Activated T-cell treated with anti-CD3 and anti-CD28 coated beads, Interleukin-2, amount 50 U/mL, for 48 hours (primary cell): Measurements from ENCODE around the gene DUSP21.
"Not testable (repeated sequence)": the region's sequence is repeated elsewhere in the genome, so short reads cannot be mapped to it uniquely, and the experiment has no call there.

Experiments used
- DNase-seq, 2 experiments: peaks; one replicate each; pipeline ENCODE4 v3.0.0-alpha.2; 2020

DUSP21 gene

DNA sequence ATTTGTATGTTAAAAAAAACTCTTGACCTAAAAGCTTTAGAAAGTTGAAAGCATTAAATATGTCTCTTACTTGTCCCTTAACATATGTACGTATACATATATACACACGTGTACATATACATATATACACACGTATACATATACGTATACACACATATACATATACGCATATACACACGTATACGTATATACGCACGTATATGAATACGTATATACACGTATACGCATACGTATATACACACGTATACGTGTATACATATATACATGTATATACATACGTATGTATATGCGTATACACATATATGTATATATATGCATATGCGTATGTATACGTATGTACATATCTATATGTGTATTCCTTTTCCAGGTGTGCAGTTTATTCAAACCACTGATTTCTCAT, 32.9 kb downstream of the DUSP21 start:
- no peak for DNase-seq

DNA sequence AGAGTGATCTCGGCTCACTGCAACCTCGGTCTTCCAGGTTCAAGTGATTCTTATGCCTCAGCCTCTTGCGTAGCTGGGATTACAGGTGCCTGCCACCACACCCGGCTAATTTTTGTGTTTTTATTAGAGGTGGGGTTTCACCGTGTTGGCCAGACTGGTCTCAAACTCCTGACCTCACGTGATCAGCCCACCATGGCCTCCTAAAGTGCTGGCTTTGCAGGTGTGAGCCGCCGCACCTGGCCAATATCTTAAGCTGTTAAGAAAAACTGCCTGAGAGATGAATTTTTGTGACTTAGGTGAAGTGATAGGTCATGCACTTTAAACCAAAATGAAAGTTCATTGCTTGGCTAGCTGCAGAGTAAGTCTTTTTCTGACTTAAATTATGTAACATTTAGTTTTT, 35.0 kb downstream of the DUSP21 start:
- no peak for DNase-seq

DNA sequence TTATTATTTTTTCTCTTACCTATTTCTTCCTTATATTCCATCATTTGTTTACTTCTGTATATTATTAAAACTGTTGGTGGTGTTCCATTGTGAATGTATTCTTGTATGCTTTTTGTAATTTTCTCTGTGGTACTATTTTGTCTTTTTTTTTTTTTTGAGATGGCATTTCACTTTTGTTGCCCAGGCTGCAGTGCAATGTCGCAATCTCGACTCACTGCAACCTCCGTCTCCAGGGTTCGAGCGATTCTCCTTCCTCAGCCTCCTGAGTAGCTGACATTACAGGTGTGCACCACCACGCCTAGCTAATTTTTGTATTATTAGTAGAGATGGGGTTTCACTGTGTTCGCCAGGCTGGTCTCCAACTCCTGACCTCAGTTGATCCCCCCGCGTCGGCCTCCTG, 37.7 kb downstream of the DUSP21 start:
- no peak for DNase-seq

DNA sequence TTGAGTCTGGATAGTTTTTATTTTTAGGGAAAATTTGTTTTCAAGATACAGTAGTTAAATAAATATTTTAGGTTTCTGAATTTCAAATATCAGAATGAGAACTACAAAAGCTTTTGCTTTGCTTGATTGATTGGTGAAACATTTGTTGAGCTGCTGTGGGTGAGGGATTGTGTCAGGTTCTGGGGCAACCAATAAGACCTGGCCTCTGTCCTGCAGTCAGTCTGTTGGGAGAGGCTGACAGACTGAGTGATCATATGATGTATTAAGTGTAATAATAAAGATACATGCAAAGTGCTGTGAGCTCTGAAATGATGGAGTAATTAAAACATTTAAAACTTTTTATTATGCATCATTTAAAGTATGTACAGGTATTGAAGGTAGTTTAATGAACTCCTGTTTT, 38.8 kb downstream of the DUSP21 start:
- DNase-seq: no peak

DNA sequence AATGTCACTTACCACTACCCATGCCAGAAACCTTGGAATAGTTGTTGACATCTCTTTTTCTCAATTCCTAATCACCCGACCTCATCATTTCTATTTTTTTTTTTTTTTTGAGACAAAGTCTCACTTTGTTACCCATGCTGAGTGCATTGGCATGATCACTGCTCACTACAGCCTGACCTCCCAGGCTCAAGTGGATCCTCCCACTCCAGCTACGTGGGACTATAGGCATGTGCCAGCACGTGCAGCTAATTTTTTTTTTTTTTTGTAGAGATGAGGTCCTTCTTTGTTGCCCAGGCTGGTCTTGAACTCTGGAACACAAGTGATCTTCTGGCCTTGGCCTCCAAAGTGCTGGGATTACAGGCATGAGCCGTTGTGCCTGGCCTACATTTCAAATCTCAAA, 41.1 kb downstream of the DUSP21 start:
- DNase-seq: no peak

DNA sequence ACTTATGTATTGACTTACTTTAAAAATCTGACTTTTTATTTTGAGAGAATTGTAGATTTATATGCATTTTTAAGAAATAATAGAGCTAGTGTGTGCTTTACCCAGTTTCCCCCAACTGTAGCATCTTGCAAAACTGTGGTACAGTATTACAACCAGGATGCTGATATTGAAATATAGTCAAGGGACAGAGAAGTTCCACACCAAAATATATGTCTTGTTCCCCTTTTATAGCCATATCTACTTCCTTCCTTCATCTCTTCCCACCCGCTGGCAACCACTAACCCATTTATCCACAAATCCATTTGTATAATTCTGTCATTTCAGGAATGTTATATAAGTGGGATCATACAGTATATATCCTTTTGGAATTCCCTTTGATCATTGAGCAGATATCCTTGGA, 46.0 kb downstream of the DUSP21 start:
- no peak for DNase-seq

DNA sequence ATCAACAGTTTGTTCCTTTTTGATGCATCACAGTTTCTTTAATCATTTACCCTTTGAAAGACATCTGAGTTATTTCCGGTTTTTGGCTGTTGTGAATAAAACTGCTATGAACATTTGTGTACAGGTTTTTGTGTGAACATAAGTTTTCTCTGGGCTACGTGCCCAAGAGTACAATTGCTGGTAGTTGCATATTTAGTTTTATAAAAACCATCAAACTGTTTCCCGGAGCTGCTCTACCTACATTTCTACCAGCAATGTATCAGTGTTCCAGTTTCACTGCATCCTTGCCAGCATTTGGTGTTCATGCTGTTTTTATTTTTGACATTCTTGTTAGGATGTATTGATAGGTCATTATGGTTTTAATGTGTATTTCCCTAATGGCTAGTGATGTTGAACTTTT, 46.4 kb downstream of the DUSP21 start:
- DNase-seq: no peak

DNA sequence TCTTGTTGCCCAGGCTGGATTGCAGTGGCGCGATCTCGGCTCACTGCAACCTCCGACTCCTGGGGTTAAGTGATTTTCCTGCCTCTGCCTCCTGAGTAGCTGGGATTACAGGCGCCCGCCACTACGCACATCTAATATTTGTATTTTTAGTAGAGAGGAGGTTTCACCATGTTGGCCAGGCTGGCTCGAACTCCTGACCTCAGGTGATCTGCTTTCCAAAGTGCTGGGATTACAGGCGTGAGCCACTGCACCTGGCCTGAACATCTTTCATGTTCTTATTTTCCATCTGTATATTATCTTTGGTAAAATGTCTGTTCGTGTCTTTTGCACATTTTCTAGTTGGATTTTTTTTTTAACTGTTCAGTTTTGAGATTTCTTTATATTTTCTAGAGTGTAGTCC, 46.9 kb downstream of the DUSP21 start:
- DNase-seq: not testable (repeated sequence)

DNA sequence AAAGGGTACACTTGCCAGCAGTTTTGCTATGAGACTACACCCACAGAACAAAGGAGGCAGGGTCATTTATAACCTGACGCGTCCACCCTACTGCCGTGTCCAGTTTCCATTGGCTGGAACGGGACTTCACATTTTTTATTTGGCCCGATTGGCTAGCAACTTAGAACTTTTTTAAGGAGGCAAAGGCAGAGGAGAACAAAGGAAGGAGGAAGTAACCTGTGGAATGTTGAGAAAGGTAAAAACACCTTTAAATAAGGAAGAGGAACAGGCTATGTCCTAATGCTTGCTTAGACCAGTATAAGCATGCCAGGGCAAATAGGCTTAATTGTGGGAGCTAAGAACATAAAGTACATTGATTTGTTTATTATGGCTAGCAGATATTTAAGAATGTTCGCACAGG, 47.8 kb downstream of the DUSP21 start:
- no peak for DNase-seq
